Activated gamma-delta T cell treated with anti-CD3 and anti-CD28 coated beads, Interleukin-2, amount 50 U/mL, for 16 hours (primary cell): ENCODE measurements around the gene HEATR9.

Source experiments
- DNase-seq: peaks from one replicate; pipeline ENCODE4 v3.0.0-alpha.2; 2020; ENCODE audit warnings: low read depth

HEATR9 gene

GRCh38 chr17:35893751-35894150, 25.1 kb upstream of the HEATR9 start:
- no peak for DNase-seq

GRCh38 chr17:35892091-35893035, 23.7 kb upstream of the HEATR9 start:
- peak; percentile 69 for DNase-seq

GRCh38 chr17:35891269-35891668, 22.6 kb upstream of the HEATR9 start:
- no peak for DNase-seq

GRCh38 chr17:35890774-35891155, 22.1 kb upstream of the HEATR9 start:
- DNase-seq: no peak

- DNase-seq: no peak
These were observed 21.4 kb upstream of the HEATR9 start for GRCh38 chr17:35889818-35890773.

- no peak for DNase-seq
These were observed 20.6 kb upstream of the HEATR9 start for GRCh38 chr17:35889241-35889640.

- no peak for DNase-seq
These were observed 11.3 kb upstream of the HEATR9 start, which contains the start of gene CCL5 for GRCh38 chr17:35879773-35880654. Gene CCL5, minus strand, starts transcription at chr17:35880360.

- no peak for DNase-seq
These were observed 9.7 kb upstream of the HEATR9 start for GRCh38 chr17:35878361-35878760.

GRCh38 chr17:35877345-35878029, 8.8 kb upstream of the HEATR9 start:
- no peak for DNase-seq

- no peak for DNase-seq
These were observed 7.8 kb upstream of the HEATR9 start for GRCh38 chr17:35876534-35876933.

- DNase-seq: no peak
These were observed 7.1 kb upstream of the HEATR9 start for GRCh38 chr17:35875800-35876139.

- DNase-seq: no peak
These were observed 6.5 kb upstream of the HEATR9 start for GRCh38 chr17:35875072-35875799.

- no peak for DNase-seq
These were observed 3.7 kb upstream of the HEATR9 start for GRCh38 chr17:35872196-35872980.

- DNase-seq: no peak
These were observed 2.5 kb upstream of the HEATR9 start for GRCh38 chr17:35870906-35871819.

- no peak for DNase-seq
These were observed 1.1 kb downstream of the HEATR9 start for GRCh38 chr17:35867574-35867973.

GRCh38 chr17:35866341-35866950, 2.2 kb downstream of the HEATR9 start:
- DNase-seq: no peak

GRCh38 chr17:35865412-35866340, 3.0 kb downstream of the HEATR9 start:
- no peak for DNase-seq
